Measurements from ENCODE around the gene ZSCAN18.

Gene ZSCAN18

DNA sequence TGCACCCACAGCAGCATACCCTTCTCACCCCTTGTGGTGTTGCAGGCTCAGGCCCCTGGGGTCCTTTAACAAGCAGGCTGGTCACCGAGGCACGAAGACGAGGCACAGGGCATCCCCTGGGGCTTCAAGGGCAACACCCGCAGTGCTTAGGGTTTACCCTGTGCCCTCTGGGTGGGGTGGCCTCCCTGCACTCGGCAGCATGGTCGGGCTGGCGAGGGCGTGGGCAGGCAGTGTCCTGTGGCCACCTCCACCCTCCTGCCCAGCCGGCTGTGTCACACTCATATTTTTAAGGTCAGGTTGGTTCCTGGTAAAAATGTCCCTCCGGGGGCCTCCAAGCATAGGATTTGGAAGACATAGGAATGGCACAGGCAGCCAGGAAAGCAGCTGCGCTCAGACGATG, 50.4 kb downstream of the ZSCAN18 start:
- H3K4me3 ChIP-seq = no peak overlapping the region
- intact Hi-C loops (cut with DNase I; ENCODE audit: low total_unique reads) = no loop called here
- no peaks in the 10 kb centered on the region for H3K27me3 ChIP-seq
- TF ChIP-seq, protein P1, sequence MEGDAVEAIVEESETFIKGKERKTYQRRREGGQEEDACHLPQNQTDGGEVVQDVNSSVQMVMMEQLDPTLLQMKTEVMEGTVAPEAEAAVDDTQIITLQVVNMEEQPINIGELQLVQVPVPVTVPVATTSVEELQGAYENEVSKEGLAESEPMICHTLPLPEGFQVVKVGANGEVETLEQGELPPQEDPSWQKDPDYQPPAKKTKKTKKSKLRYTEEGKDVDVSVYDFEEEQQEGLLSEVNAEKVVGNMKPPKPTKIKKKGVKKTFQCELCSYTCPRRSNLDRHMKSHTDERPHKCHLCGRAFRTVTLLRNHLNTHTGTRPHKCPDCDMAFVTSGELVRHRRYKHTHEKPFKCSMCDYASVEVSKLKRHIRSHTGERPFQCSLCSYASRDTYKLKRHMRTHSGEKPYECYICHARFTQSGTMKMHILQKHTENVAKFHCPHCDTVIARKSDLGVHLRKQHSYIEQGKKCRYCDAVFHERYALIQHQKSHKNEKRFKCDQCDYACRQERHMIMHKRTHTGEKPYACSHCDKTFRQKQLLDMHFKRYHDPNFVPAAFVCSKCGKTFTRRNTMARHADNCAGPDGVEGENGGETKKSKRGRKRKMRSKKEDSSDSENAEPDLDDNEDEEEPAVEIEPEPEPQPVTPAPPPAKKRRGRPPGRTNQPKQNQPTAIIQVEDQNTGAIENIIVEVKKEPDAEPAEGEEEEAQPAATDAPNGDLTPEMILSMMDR (IDR thresholded peaks at IDR 0.05) = no peak
- H3K27ac ChIP-seq = no peak overlapping the region
- peaks cover 0 to 4% (median 0%) of the 10 kb centered on the region in 3 donors for H3K36me3 ChIP-seq
- no peak for DNase-seq
- peaks cover 0 to 87% (median 82%) of the 10 kb centered on the region in 3 donors for H3K9me3 ChIP-seq
- H3K4me1 ChIP-seq = no peaks in the 10 kb centered on the region

DNA sequence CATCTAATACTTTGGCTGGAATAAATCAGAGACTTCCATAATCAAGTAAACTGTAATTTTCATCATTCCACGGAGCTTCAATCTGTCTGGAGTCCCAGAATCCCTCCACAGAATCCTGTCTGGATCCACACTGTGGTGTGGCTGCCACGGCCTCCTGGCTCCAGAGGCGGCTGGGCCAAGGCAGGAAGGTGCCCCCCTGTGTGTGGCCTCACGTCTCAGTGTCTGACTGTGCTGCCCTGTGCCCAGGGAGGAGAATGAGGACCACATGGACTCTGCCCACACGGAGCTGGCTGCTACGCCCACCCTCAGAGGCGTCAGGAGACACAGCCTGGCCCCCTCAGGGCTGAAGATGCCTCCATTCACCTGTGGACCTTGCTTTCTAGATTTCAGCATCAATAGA, 51.2 kb downstream of the ZSCAN18 start:
- Histone ChIP-seq H3K27ac (no peak overlapping the region), H3K36me3 (peaks cover 0 to 4% (median 0%) of the 10 kb centered on the region in 3 donors), H3K4me3 (no peak overlapping the region), H3K4me1 (no peaks in the 10 kb centered on the region), H3K27me3 (no peaks in the 10 kb centered on the region), H3K9me3 (peaks cover 0 to 92% (median 87%) of the 10 kb centered on the region in 3 donors)
- intact Hi-C loops (cut with DNase I; ENCODE audit: low total_unique reads) = no loop called here
- TF ChIP-seq, protein P1 (IDR thresholded peaks at IDR 0.05) = no peak
- DNase-seq = no peak

DNA sequence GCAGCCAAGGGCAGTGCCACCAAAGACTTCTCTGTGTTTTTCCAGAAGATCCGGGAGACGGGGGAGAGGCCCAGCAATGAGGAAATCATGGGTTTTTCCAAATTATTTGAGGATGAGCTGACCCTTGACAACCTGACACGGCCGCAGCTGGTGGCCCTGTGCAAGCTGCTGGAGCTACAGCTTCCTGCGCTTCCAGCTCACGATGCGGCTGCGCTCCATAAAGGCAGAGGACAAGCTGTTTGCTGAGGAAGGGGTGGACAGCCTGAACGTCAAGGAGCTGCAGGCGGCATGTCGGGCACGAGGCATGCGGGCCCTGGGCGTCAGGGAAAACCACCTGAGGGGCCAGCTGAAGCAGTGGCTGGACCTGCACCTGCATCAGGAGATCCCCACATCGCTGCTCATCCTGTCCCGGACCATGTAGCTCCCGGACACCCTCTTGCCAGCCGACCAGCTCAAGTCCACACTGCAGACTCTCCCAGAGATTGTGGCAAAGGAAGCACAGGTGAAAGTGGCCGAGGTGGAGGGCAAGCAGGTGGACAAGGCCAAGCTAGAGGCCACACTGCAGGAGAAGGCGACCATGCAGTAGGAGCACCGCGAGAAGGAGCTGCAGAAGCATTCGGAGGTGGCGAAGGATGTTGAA, 52.5 kb downstream of the ZSCAN18 start:
- intact Hi-C loops (cut with DNase I; ENCODE audit: low total_unique reads) = no loop called here
- DNase-seq = no peak
- TF ChIP-seq, protein P1 (IDR thresholded peaks at IDR 0.05) = no peak
- Histone ChIP-seq H3K9me3 (peaks cover 0 to 93% (median 90%) of the 10 kb centered on the region in 3 donors), H3K4me1 (no peaks in the 10 kb centered on the region), H3K27me3 (no peaks in the 10 kb centered on the region), H3K27ac (no peak overlapping the region), H3K36me3 (peaks cover 0 to 4% (median 0%) of the 10 kb centered on the region in 3 donors), H3K4me3 (no peak overlapping the region)

DNA sequence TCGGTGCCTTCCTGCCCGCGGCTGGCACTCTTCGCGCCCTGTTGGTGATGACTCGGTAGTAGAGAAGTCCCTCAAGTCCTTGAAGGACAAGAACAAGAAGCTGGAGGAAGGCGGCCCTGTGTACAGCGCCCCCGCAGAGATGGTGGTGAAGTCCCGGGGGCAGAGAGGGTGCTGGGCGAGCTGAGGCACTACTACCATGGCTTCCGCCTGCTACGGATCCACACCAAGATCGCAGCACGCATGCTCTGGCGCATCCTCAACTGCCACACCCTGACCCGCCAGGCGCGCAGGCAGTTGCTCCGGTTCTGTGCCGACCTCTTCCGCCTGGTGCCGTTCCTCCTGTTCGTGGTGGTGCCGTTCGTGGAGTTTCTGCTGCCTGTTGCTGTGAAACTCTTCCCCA, 53.1 kb downstream of the ZSCAN18 start:
- H3K4me1 ChIP-seq = no peaks in the 10 kb centered on the region
- peaks cover 0 to 94% (median 91%) of the 10 kb centered on the region in 3 donors for H3K9me3 ChIP-seq
- TF ChIP-seq, protein P1 (IDR thresholded peaks at IDR 0.05) = no peak
- no peak for DNase-seq
- intact Hi-C loops (cut with DNase I; ENCODE audit: low total_unique reads) = no loop called here
- H3K36me3 ChIP-seq = peaks cover 0 to 4% (median 0%) of the 10 kb centered on the region in 3 donors
- H3K4me3 ChIP-seq = no peak overlapping the region
- no peak overlapping the region for H3K27ac ChIP-seq
- H3K27me3 ChIP-seq = no peaks in the 10 kb centered on the region

DNA sequence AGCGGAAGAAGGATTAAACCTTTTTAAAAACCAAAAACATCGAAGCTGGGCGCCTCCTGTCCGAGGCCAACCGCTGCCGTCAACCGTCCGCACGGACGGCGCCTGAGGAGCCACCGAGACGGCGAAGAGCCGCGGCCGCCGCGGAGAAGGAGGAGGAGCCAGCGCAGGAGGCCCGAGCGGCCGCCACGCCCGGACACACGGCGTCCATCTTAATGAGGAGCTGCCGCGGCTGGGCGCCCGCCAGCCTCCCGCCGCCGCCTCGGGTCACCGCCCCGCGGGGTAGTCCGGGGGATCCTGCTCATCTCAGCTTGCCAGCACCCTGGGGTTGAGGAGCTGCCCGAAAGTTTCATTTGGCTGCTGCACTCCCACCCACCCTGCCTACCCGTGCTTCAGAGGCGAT, 53.6 kb downstream of the ZSCAN18 start:
- Histone ChIP-seq H3K9me3 (peaks cover 0 to 93% (median 91%) of the 10 kb centered on the region in 3 donors), H3K27me3 (no peaks in the 10 kb centered on the region), H3K4me3 (no peak overlapping the region), H3K27ac (no peak overlapping the region), H3K4me1 (no peaks in the 10 kb centered on the region), H3K36me3 (peaks cover 0 to 4% (median 0%) of the 10 kb centered on the region in 3 donors)
- intact Hi-C loops (cut with DNase I; ENCODE audit: low total_unique reads) = no loop called here
- TF ChIP-seq, protein P1 (IDR thresholded peaks at IDR 0.05) = no peak
- DNase-seq = no peak

Data from tibial artery (tissue), 4 donors.